Activated gamma-delta T cell (primary cell): Measurements from ENCODE around the gene SPTLC2.
"Not testable (repeated sequence)": the region's sequence is repeated elsewhere in the genome, so short reads cannot be mapped to it uniquely, and the experiment has no call there.

Experiments used
- DNase-seq: peaks from one replicate; lab custom pipeline; 2025; lab: John Stamatoyannopoulos, UW
- total RNA-seq, 2 donors: gene quantifications; one replicate each; lab custom pipeline; 2026; lab: John Stamatoyannopoulos, UW

Gene SPTLC2
- total RNA-seq, result 112 to 120 reads per million in 2 donors

DNA sequence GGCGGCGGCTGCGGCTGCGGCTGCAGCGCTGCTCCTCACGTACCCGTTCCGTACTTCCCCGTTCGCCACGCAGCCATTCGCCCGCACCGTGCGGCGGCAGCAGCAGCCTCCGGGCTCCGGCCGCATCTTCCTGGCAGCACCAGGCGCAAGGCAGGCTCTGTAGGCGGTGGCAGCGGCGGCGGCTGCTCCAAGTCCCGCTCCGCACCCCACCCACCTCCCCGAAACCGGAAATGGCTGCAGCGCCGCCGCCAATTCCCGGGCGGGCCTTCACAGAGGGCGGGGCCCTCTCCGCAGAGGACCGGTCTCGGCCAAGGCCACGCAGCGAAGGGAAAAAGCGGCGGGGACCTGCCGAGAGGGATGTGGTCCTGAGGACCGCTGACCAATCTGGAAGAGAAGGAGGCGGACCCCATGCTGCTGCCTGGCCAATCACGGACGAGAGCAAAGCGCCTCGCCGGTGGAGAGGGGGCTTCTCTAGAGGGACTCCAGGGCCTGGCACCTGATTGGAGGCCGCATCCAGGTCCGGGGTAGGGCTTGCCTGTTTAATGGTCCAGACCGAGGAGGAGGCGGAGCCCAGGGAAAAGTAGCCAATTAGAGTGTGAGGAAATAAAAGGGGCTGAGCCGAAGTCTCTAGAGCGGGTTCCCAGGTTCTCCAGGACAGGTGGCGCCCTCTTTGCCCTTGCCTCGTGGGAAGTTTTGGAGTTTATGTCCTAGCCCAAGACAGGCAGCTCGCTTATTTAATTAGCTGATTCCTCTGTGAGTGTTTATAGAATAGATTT lies at the start of gene SPTLC2:
Gene SPTLC2 (minus strand): TSS at position 184 of the 776 bp plus-strand sequence. CDS start 58 bp downstream, at position 126.
- peak; percentile 89 for DNase-seq

DNA sequence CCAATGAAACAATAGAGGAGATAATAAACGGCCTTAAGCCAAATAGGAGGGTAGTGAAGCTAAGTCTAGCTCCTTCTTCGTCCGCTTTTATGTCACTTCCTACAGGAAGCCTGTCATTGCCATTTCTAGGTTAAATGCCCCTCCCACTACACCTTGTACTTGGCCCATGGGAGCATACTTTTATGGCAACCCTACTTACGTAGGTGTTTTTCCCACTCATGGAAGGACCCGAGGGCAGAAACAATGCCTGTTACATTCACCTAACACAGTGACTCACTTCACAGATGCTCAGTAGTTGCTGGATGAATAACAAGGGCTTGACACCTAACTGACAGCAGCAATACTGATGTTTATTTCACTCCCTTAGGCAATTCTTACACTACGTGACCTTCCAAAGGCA lies 46.9 kb upstream of the SPTLC2 start:
- DNase-seq, result no peak

DNA sequence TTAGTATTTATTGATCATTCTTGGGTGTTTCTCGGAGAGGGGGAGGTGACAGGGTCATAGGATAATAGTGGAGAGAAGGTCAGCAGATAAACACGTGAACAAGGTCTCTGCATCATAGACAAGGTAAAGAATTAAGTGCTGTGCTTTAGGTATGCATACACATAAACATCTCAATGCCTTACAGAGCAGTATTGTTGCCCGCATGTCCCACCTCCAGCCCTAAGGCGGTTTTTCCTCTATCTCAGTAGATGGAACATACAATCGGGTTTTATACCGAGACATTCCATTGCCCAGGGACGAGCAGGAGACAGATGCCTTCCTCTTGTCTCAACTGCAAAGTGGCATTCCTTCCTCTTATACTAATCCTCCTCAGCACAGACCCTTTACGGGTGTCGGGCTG lies 45.1 kb upstream of the SPTLC2 start:
- not testable (repeated sequence) for DNase-seq

GRCh38 chr14:77660754-77661153 lies 44.3 kb upstream of the SPTLC2 start:
- DNase-seq, result no peak

DNA sequence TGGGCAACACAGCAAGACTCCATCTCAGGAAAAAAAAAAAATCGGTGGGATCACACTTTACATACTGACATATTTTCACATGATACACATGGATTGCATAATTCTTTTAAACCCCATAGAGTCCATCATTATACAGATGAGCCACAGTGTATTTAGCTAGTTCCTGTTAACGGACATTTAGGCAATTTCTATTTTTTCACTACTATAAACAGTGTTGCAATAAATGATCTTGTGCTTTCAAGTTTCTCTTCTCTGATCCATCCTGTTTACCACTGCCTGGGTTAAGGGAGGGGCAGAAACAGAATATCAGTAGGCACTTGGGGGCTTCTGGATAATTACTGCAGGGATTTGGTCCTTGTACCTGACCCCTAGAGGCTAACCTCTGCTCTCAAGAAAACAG lies 43.4 kb upstream of the SPTLC2 start:
- DNase-seq, result no peak

DNA sequence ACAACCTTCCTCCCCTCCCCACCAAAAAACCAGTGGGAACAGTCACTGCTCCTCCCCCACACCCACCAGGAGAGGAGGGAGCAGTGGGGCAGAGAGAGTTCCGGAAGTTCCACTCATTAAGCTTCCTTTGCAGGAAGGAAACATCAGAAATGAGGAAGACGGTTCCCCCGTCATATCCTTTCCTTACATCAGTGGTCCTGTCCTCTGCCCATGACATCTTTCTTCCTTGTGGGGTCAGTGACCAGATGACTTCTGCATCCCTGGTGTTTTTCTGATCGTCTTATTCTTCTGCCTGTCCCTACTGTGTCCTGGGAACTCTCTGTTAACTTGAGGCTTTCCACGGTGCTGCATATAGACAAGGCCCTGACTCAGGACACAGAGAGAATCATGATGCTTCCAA lies 40.8 kb upstream of the SPTLC2 start:
- DNase-seq, result no peak

GRCh38 chr14:77654001-77654441 lies 37.6 kb upstream of the SPTLC2 start:
- DNase-seq, result no peak

DNA sequence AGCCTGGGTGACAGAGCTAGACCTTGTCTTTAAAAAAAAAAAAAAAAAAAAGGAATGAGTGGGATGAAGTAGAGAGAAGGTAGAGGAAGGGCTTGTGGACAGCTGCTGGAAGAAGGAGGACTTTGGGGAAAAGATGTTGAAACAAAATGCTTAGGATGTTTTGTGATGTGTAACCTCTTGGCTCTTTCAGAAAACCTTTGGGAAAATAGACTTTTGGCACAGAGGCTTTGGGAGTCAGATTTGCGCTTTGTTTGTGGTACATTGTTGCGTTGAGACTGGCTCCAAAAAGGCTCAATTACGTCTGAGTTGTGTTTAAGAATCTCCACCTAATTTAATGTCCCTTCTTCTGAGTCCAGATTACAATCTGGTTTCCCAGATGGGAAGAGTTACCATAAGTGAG lies 32.9 kb upstream of the SPTLC2 start:
- no peak for DNase-seq

GRCh38 chr14:77648520-77649200 lies 32.2 kb upstream of the SPTLC2 start:
- DNase-seq, result no peak

DNA sequence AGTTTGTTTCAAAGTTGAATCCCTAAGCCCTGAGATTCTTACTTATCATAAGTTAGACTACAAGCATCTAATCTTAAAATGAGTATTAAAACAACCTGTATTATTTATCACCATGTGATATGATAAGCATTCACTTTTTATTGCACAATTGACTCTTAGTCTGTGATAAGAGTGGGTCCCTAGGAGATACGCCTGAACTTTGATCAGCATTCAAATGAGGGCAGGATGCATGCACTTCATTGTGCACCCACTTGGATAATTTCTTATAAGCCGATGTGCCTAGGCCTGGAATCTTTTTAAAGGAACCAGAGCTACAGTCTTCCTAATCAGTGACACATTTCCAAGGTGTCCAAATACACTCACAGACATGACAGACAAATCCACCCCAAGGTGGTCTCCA lies 31.4 kb upstream of the SPTLC2 start:
- DNase-seq, result no peak

- DNase-seq, result no peak
Observed at GRCh38 chr14:77646907-77647306, 30.5 kb upstream of the SPTLC2 start.

DNA sequence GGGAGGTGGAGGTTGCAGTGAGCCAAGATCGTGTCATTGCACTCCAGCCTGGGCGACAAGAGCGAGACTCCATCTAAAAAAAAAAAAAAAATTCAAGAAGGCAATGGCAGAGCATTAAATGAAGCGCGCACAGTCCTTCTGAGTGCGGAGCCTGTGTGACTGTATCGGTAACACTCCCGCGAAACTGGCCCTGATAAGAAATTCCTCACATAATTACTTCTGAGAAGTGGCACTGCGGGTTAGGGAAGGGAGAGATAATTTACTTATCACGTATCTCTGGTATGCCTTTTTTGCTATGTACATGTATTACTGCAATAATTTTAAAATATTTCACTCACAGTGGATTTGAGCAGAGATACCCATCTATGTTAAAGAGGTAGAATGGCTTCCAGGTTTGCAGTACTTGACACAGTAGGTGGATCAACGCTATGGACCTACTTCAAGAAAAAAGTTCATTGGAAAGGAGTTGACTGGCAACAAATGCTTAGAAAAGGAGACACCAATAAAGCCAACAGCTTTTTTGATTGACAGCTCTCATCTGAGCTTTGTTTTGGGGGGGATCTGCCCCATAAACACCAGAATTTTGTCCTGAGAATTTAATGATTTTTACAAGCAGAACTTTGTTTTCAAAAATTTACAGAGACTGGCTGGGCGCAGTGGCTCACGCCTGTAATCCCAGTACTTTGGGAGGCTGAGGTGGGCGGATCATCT lies 29.2 kb upstream of the SPTLC2 start:
- DNase-seq, result no peak

- no peak for DNase-seq
Observed at GRCh38 chr14:77642407-77642806, 26.0 kb upstream of the SPTLC2 start.

DNA sequence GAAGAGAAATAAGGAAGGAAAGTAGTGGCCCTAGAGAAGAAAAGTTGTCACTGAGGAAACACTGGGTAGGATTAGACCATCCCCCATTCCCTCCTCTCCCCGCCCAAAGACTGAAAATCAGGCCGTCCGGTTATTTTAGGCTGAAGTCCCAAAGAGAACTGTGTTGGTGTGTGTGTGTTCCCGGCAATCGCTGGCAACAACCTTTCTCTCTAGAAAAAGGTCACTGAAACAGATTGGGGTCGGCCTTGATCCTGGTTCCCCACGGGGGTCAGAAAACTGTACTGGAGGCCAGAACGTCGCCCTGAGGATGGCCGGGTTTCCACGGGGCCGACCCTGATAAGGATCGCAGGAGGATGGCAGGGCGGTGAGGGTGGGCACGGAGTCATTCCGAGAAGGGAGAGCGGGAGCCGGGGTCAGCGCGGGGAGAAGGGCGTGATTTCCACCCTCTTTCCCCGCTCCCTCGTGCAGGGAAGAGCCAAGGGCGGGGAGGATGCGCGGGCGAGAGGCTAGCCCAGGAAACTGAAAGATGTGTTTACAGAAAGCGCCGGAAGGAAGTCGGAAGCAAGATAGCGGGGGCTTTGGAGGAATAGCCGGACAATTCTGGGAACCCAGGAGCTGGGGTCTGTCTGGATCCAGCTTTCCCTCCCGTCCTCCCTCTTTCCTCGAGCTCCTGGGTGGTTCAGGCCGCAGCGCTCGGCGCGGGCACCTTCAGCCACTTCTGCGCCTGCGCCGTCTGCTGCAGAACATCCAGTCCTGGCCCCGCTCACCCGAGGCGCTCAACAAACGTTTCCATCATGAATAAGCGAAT lies 25.3 kb upstream of the SPTLC2 start:
- peak; percentile 23 for DNase-seq

GRCh38 chr14:77640756-77641533 lies 24.5 kb upstream of the SPTLC2 start:
- DNase-seq, result no peak

- no peak for DNase-seq
Observed at GRCh38 chr14:77638771-77639171, 22.3 kb upstream of the SPTLC2 start.

DNA sequence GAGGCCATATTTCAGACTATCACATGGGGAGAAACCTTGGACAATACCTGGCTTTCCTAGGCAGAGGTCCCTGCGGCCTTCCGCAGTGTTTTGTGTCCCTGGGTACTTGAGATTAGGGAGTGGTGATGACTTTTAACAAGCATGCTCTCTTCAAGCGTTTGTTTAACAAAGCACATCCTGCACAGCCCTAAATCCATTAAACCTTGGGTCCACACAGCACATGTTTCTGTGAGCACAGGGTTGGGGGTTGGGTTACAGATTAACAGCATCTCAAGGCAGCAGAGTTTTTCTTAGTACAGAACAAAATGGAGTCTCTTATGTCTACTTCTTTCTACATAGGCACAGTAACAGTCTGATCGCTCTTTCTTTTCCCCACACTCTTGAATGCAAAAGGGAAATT lies 19.4 kb upstream of the SPTLC2 start:
- not testable (repeated sequence) for DNase-seq

DNA sequence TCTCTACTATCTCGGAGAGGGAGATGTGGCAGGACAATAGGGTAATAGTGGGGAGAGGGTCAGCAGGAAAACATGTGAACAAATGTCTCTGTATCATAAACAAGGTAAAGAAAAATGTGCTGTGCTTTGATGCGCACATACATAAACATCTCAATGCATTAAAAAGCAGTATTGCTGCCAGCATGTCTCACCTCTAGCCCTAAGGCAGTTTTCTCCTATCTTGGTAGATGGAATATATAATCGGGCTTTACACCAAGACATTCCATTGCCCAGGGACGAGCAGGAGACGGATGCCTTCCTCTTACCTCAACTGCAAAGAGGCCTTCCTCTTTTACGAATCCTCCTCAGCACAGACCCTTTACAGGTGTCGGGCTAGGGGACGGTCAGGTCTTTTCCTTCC lies 19.0 kb upstream of the SPTLC2 start:
- DNase-seq, result not testable (repeated sequence)

GRCh38 chr14:77630111-77630510 lies 13.7 kb upstream of the SPTLC2 start:
- no peak for DNase-seq

- no peak for DNase-seq
Observed at GRCh38 chr14:77625360-77625759, 8.9 kb upstream of the SPTLC2 start.

- no peak for DNase-seq
Observed at GRCh38 chr14:77623201-77623600, 6.8 kb upstream of the SPTLC2 start.
